Keratinocyte (primary cell): ENCODE measurements around the gene ALG11.

ENCODE experiments used
- CTCF ChIP-seq, 3 experiments: IDR thresholded peaks in 1 of 3; conservative IDR thresholded peaks in 1 of 3; optimal IDR thresholded peaks in 1 of 3; 2 replicates in 2 of 3; 3 replicates in 1 of 3; pipeline versions ENCODE3 to v1.5.1; 2011; ENCODE audit warnings: low read length in 3 of 3, mild to moderate bottlenecking in 3 of 3, moderate library complexity in 2 of 3, control low read depth in 1 of 3, inconsistent platforms in 1 of 3; ENCODE audit not compliant: insufficient read depth in 2 of 3; ENCODE audit errors: extremely low read depth in 1 of 3
- EZH2 ChIP-seq: IDR thresholded peaks from one replicate; pipeline ENCODE4 v1.6.1; 2012; ENCODE audit warnings: inconsistent platforms, mild to moderate bottlenecking, low read length, moderate library complexity

- peak; percentile 8 to 23 (median 13) for TF ChIP-seq CTCF (optimal IDR thresholded peaks at IDR 0.05 in 1 of 3, IDR thresholded peaks at IDR 0.05 in 1 of 3, conservative IDR thresholded peaks at IDR 0.05 in 1 of 3; ENCODE audit: extremely low read depth in 1 of 3, insufficient read depth in 2 of 3, low read length in 3 of 3)
- no peak for TF ChIP-seq EZH2
These were observed 16.3 kb upstream of the ALG11 start for GRCh38 chr13:51995677-51996551.
